Measurements from ENCODE around the gene HEG1. TPM values are rescaled to one million over a fixed set of nuclear protein-coding genes. Genes with fewer than 3 reads are reported as not detected.

The HEG1 gene
- total RNA-seq, 1 donor from 2014 or later = 14.4 TPM

DNA sequence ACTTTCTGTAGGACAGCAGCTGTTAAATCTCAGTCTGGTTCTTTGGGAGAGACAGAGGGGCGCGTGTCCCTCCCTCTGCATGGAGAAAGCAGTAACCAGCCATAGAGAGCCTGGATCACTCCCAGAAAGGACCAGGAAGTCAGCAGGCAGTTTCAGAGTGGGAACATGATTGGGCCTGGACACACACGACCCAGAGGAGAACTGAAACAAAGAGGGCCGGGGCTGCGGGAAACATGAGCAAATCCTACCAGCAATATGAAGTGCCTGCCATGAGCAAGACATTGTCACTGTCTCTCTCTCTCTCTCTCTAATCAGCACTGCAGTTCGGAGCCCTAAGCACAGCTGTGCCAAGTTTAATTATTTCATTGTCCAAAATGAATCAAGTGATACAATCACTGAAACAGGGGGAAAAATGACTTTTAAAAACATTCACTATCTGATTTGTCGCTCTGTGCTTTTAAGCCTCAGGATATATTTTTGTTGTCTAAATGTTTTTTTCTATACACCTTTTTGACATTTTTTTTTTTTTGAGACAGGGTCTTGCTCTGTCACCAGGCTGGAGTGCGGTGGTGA, 138.9 kb downstream of the HEG1 start:
- H3K4me1 Mint-ChIP-seq = peaks cover 11% of the 10 kb centered on the region
- H3K9me3 Mint-ChIP-seq = no peaks in the 10 kb centered on the region
- TF ChIP-seq, protein P1, sequence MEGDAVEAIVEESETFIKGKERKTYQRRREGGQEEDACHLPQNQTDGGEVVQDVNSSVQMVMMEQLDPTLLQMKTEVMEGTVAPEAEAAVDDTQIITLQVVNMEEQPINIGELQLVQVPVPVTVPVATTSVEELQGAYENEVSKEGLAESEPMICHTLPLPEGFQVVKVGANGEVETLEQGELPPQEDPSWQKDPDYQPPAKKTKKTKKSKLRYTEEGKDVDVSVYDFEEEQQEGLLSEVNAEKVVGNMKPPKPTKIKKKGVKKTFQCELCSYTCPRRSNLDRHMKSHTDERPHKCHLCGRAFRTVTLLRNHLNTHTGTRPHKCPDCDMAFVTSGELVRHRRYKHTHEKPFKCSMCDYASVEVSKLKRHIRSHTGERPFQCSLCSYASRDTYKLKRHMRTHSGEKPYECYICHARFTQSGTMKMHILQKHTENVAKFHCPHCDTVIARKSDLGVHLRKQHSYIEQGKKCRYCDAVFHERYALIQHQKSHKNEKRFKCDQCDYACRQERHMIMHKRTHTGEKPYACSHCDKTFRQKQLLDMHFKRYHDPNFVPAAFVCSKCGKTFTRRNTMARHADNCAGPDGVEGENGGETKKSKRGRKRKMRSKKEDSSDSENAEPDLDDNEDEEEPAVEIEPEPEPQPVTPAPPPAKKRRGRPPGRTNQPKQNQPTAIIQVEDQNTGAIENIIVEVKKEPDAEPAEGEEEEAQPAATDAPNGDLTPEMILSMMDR (IDR thresholded peaks at IDR 0.05; ENCODE audit: unreplicated experiment) = no peak
- peaks cover 3% of the 10 kb centered on the region for H3K27me3 Mint-ChIP-seq (ENCODE audit: low read depth)
- no peak for DNase-seq (ENCODE audit: low spot score in 2 of 2, unreplicated experiment in 2 of 2)
- H3K4me3 Mint-ChIP-seq = no peak overlapping the region
- no peaks in the 10 kb centered on the region for H3K36me3 Mint-ChIP-seq
- no peak overlapping the region for H3K27ac Mint-ChIP-seq

Other genes starting within 250 kb of the HEG1 start
- gene ITGB5, start 168.6 kb downstream of the HEG1 start, total RNA-seq = 63.3 to 71.4 TPM (median 64.7 TPM) in 3 replicates
- gene MUC13, start 121.2 kb downstream of the HEG1 start, total RNA-seq = 0.16 TPM in 1 of 3 replicates, not detected in the others
- 8.0 to 11.6 TPM (median 9.5 TPM) in 3 replicates for gene SLC12A8, start 156.8 kb upstream of the HEG1 start, total RNA-seq